GM23248 (cell line): ENCODE results near the gene ZNF514.

Source experiments
- EZH2 ChIP-seq: fragments of 200-600 bp; sonication (generic); IDR thresholded peaks from 2 replicates; pipeline ENCODE4 v1.6.1; 2018; ENCODE audit warnings: antibody characterized with exemption, mild to moderate bottlenecking; ENCODE audit not compliant: insufficient read depth, poor library complexity, severe bottlenecking
- EZH2phosphoT487 ChIP-seq: fragments of 200-600 bp; sonication (generic); IDR thresholded peaks from 2 replicates; pipeline ENCODE4 v1.6.1; 2018; ENCODE audit warnings: antibody characterized with exemption, moderate library complexity, mild to moderate bottlenecking, low read depth; ENCODE audit not compliant: insufficient read depth

- TF ChIP-seq EZH2 (no peak), EZH2phosphoT487 (no peak)
Measured at GRCh38 chr2:95171902-95172301, 12.3 kb upstream of the ZNF514 start.
